Measurements from ENCODE around the gene WDR59. TPM values are rescaled to one million over a fixed set of nuclear protein-coding genes. Genes with fewer than 3 reads are reported as not detected.
A peak's percentile ranks its signal among the peaks of the same experiment; 100 is the strongest.

WDR59 gene
- total and polyA plus RNA-seq, 9 of the 15 experiments (the other 6 are each of a cell fraction or from before 2014, with no cell fraction given) = 12.7 to 126 (median 34.7) TPM

GRCh38 chr16:74951681-74952080 is 33.2 kb downstream of the WDR59 start:
- Histone ChIP-seq H3K27ac (ENCODE audit: extremely low read depth, low read depth, low read length) (no peak overlapping the region), H3K79me2 (ENCODE audit: control insufficient read depth, insufficient read depth, low read length) (no peaks in the 10 kb centered on the region), H3K4me3 (no peak overlapping the region), H3K9me3 (replicated peaks; ENCODE audit: control insufficient read depth, insufficient read depth, low read depth, low read length) (no peaks in the 10 kb centered on the region), H4K20me1 (replicated peaks; ENCODE audit: control insufficient read depth, insufficient read depth, low read length) (no peaks in the 10 kb centered on the region), H3K4me2 (ENCODE audit: insufficient read depth, low read length) (no peak overlapping the region), H2AFZ (ENCODE audit: low read depth, low read length) (no peak overlapping the region), H3K9ac (ENCODE audit: insufficient read depth in 1 of 2, low read depth in 2 of 2, low read length in 2 of 2) (no peak overlapping the region), H3K27me3 (ENCODE audit: control insufficient read depth in 2 of 2, insufficient read depth in 2 of 2, low read length in 2 of 2) (no peaks in the 10 kb centered on the region), H3K4me1 (replicated peaks in 1 of 2; ENCODE audit: control insufficient read depth in 2 of 2, insufficient read depth in 2 of 2, low read length in 2 of 2) (no peaks in the 10 kb centered on the region), H3K36me3 (ENCODE audit: control insufficient read depth, insufficient read depth, low read length) (peaks cover 72% of the 10 kb centered on the region), H3K9me1 (ENCODE audit: control insufficient read depth, insufficient read depth, low read length) (no peaks in the 10 kb centered on the region)
- ATAC-seq = no peak
- ChIA-PET POLR2A (interaction anchor here (0.7 to 2.1 kb wide), 3 partner anchors 9 to 37 kb away, joined by 3 to 8 read pairs (median 3); no protein-coding TSS in a partner anchor), CTCF (ENCODE audit: low intra/inter-chr PET ratio) (no interaction called here)
- no TSS peak for BruUV-seq (replicated peaks)
- intact Hi-C loops (cut with micrococcal nuclease) = no loop called here
- WGBS (ENCODE audit: insufficient coverage, low coverage, missing lambda C conversion rate) = 70% methylated on average over 4 of the region's 4 CpGs
- DNase-seq (ENCODE audit: extremely low read depth in 1 of 4, low spot score in 3 of 4) = no peak
- in situ Hi-C loops (cut with MboI) = no loop called here
- peak; percentile 35 for FAIRE-seq
- no peak for TF ChIP-seq SP2 (IDR thresholded peaks at IDR 0.05; ENCODE audit: extremely low read depth, low read depth, low read length, poor library complexity, severe bottlenecking)
- TF ChIP-seq ZNF280A (IDR thresholded peaks at IDR 0.05; ENCODE audit: low read depth, partially characterized antibody) = no peak
- no peak for TF ChIP-seq CREB5 (CRISPR knock-in tag; IDR thresholded peaks at IDR 0.05)
- no peak for TF ChIP-seq NFIX (CRISPR knock-in tag; IDR thresholded peaks at IDR 0.05; ENCODE audit: low read depth)
- no peak for TF ChIP-seq ZNF518B (CRISPR knock-in tag; IDR thresholded peaks at IDR 0.05)
